Mesendoderm (in vitro differentiated cells): Measurements from ENCODE around the gene PLIN1.

Experiments
- DNase-seq: peaks from one replicate; pipeline ENCODE4 v3.0.0; 2013
- H2AK5ac ChIP-seq: 2 replicates; pipeline ENCODE4 v1.6.1; 2013; ENCODE audit warnings: low read length, inconsistent platforms
- H2BK120ac ChIP-seq: 2 replicates; pipeline ENCODE4 v1.6.1; 2013; ENCODE audit warnings: low read depth, mild to moderate bottlenecking, low read length, moderate library complexity, mixed read lengths
- H2BK15ac ChIP-seq: replicated peaks from 2 replicates; pipeline ENCODE4 v1.6.1; 2013; ENCODE audit warnings: low read depth, mild to moderate bottlenecking, moderate library complexity
- H2BK5ac ChIP-seq: 2 replicates; pipeline ENCODE4 v1.6.1; 2013; ENCODE audit warnings: low read length, inconsistent platforms
- H3K18ac ChIP-seq: 2 replicates; pipeline ENCODE4 v1.6.1; 2013; ENCODE audit warnings: mild to moderate bottlenecking, low read length, mixed read lengths
- H3K23ac ChIP-seq: one replicate; pipeline ENCODE4 v1.6.1; 2013; ENCODE audit warnings: low read length
- H3K27ac ChIP-seq: 2 replicates; pipeline ENCODE4 v1.5.1; 2013; ENCODE audit warnings: low read depth, mild to moderate bottlenecking, inconsistent platforms, low read length, moderate library complexity
- H3K27me3 ChIP-seq: 2 replicates; pipeline ENCODE4 v1.6.1; 2013; ENCODE audit warnings: low read length, control low read depth, mild to moderate bottlenecking, inconsistent platforms; ENCODE audit not compliant: insufficient read depth, poor library complexity
- H3K36me3 ChIP-seq: 2 replicates; pipeline ENCODE4 v1.6.1; 2013; ENCODE audit warnings: low read length, inconsistent platforms; ENCODE audit not compliant: control insufficient read depth, insufficient read depth
- H3K4ac ChIP-seq: one replicate; pipeline ENCODE4 v1.6.1; 2013; ENCODE audit warnings: low read depth, mild to moderate bottlenecking, low read length, moderate library complexity
- H3K4me1 ChIP-seq: 2 replicates; pipeline ENCODE4 v1.6.1; 2013; ENCODE audit warnings: low read depth, low read length, inconsistent platforms; ENCODE audit not compliant: control insufficient read depth
- H3K4me2 ChIP-seq: 2 replicates; pipeline ENCODE4 v1.6.1; 2013; ENCODE audit warnings: low read length
- H3K4me3 ChIP-seq: 2 replicates; pipeline ENCODE4 v1.5.1; 2013; ENCODE audit warnings: mild to moderate bottlenecking, low read length
- H3K56ac ChIP-seq: one replicate; pipeline ENCODE4 v1.6.1; 2013; ENCODE audit warnings: low read length
- H3K79me1 ChIP-seq: 2 replicates; pipeline ENCODE4 v1.6.1; 2013; ENCODE audit warnings: low read length, inconsistent platforms
- H3K79me2 ChIP-seq: 2 replicates; pipeline ENCODE4 v1.6.1; 2013; ENCODE audit warnings: mild to moderate bottlenecking, low read length; ENCODE audit not compliant: control insufficient read depth, insufficient read depth
- H3K9ac ChIP-seq: 2 replicates; pipeline ENCODE4 v1.6.1; 2013; ENCODE audit warnings: low read length, inconsistent platforms
- H4K5ac ChIP-seq: one replicate; pipeline ENCODE4 v1.6.1; 2013; ENCODE audit warnings: low read length
- H4K8ac ChIP-seq: one replicate; pipeline ENCODE4 v1.6.1; 2013; ENCODE audit warnings: low read depth, mild to moderate bottlenecking, control low read depth, low read length, moderate library complexity
- WGBS: extraction: QIAGEN DNeasy Blood & Tissue Kit; methylation state at CpG from one replicate; pipeline ENCODE4 v1.1.7; 2013; ENCODE audit warnings: low lambda C conversion rate, missing lambda C conversion rate; ENCODE audit not compliant: insufficient coverage; ENCODE audit errors: extremely low coverage; 5-methylcytosine and 5-hydroxymethylcytosine counted together

Gene PLIN1

GRCh38 chr15:89707577-89707976 lies 28.4 kb upstream of the PLIN1 start:
- WGBS, result no CpG with 5 or more reads among the region's 1 CpG

GRCh38 chr15:89704411-89704810 lies 25.2 kb upstream of the PLIN1 start:
- H4K8ac ChIP-seq, result no peak overlapping the region
- no peak overlapping the region for H3K4ac ChIP-seq
- H2BK15ac ChIP-seq, result no peak overlapping the region
- no peaks in the 10 kb centered on the region for H3K79me2 ChIP-seq
- peaks cover 2% of the 10 kb centered on the region for H3K27me3 ChIP-seq
- H3K4me2 ChIP-seq, result no peak overlapping the region
- H3K4me3 ChIP-seq, result no peak overlapping the region
- no peak overlapping the region for H4K5ac ChIP-seq
- H3K56ac ChIP-seq, result no peak overlapping the region
- DNase-seq, result no peak
- H3K9ac ChIP-seq, result no peak overlapping the region
- H3K18ac ChIP-seq, result no peak overlapping the region
- no peak overlapping the region for H2BK5ac ChIP-seq
- no peaks in the 10 kb centered on the region for H3K36me3 ChIP-seq
- H3K4me1 ChIP-seq, result no peaks in the 10 kb centered on the region
- no peak overlapping the region for H3K23ac ChIP-seq
- no peak overlapping the region for H2AK5ac ChIP-seq
- no peaks in the 10 kb centered on the region for H3K79me1 ChIP-seq
- H2BK120ac ChIP-seq, result no peak overlapping the region
- no peak overlapping the region for H3K27ac ChIP-seq

More at GRCh38 chr15:89707577-89707976, 28.4 kb upstream of the PLIN1 start:
- peaks cover 2% of the 10 kb centered on the region for H3K27me3 ChIP-seq
- H3K4ac ChIP-seq, result no peak overlapping the region
- no peaks in the 10 kb centered on the region for H3K36me3 ChIP-seq
- no peak overlapping the region for H2BK5ac ChIP-seq
- no peak overlapping the region for H3K56ac ChIP-seq
- no peak overlapping the region for H2BK15ac ChIP-seq
- no peak overlapping the region for H3K23ac ChIP-seq
- H4K8ac ChIP-seq, result no peak overlapping the region
- H3K79me2 ChIP-seq, result no peaks in the 10 kb centered on the region
- H3K9ac ChIP-seq, result no peak overlapping the region
- H3K27ac ChIP-seq, result no peak overlapping the region
- no peaks in the 10 kb centered on the region for H3K79me1 ChIP-seq
- H3K4me1 ChIP-seq, result no peaks in the 10 kb centered on the region
- no peak for DNase-seq
- H3K4me2 ChIP-seq, result no peak overlapping the region
- H3K18ac ChIP-seq, result no peak overlapping the region
- H2BK120ac ChIP-seq, result no peak overlapping the region
- no peak overlapping the region for H4K5ac ChIP-seq
- no peak overlapping the region for H3K4me3 ChIP-seq
- H2AK5ac ChIP-seq, result no peak overlapping the region

- no peak overlapping the region for H2BK120ac ChIP-seq
- H3K23ac ChIP-seq, result no peak overlapping the region
- WGBS, result no CpG with 5 or more reads among the region's 1 CpG
- H3K36me3 ChIP-seq, result no peaks in the 10 kb centered on the region
- no peak overlapping the region for H3K4ac ChIP-seq
- no peak overlapping the region for H2BK5ac ChIP-seq
- H4K8ac ChIP-seq, result no peak overlapping the region
- no peak overlapping the region for H3K4me3 ChIP-seq
- no peak overlapping the region for H3K9ac ChIP-seq
- H3K56ac ChIP-seq, result no peak overlapping the region
- DNase-seq, result no peak
- no peak overlapping the region for H2BK15ac ChIP-seq
- no peak overlapping the region for H2AK5ac ChIP-seq
- no peak overlapping the region for H3K18ac ChIP-seq
- H3K27ac ChIP-seq, result no peak overlapping the region
- H3K27me3 ChIP-seq, result no peaks in the 10 kb centered on the region
- no peaks in the 10 kb centered on the region for H3K79me2 ChIP-seq
- no peaks in the 10 kb centered on the region for H3K79me1 ChIP-seq
- no peak overlapping the region for H4K5ac ChIP-seq
- peaks cover 2% of the 10 kb centered on the region for H3K4me1 ChIP-seq
- H3K4me2 ChIP-seq, result no peak overlapping the region
These were observed 16.0 kb upstream of the PLIN1 start for GRCh38 chr15:89695198-89695597.

- no peak overlapping the region for H2AK5ac ChIP-seq
- H3K9ac ChIP-seq, result no peak overlapping the region
- H2BK120ac ChIP-seq, result no peak overlapping the region
- no peak overlapping the region for H3K18ac ChIP-seq
- no peak overlapping the region for H3K56ac ChIP-seq
- no peak overlapping the region for H3K4ac ChIP-seq
- no peak overlapping the region for H4K5ac ChIP-seq
- no peak overlapping the region for H3K4me2 ChIP-seq
- no peaks in the 10 kb centered on the region for H3K36me3 ChIP-seq
- H3K4me3 ChIP-seq, result no peak overlapping the region
- no CpG with 5 or more reads among the region's 1 CpG for WGBS
- H3K79me1 ChIP-seq, result no peaks in the 10 kb centered on the region
- no peak for DNase-seq
- no peak overlapping the region for H4K8ac ChIP-seq
- no peaks in the 10 kb centered on the region for H3K79me2 ChIP-seq
- H3K4me1 ChIP-seq, result peaks cover 2% of the 10 kb centered on the region
- no peak overlapping the region for H3K23ac ChIP-seq
- H2BK15ac ChIP-seq, result no peak overlapping the region
- no peak overlapping the region for H2BK5ac ChIP-seq
- H3K27ac ChIP-seq, result no peak overlapping the region
- H3K27me3 ChIP-seq, result no peaks in the 10 kb centered on the region
These were observed 14.5 kb upstream of the PLIN1 start for GRCh38 chr15:89693696-89694095.

GRCh38 chr15:89693091-89693490 lies 13.9 kb upstream of the PLIN1 start:
- Histone ChIP-seq H3K4me2 (no peak overlapping the region), H4K5ac (no peak overlapping the region), H4K8ac (no peak overlapping the region), H3K4ac (no peak overlapping the region), H2BK120ac (no peak overlapping the region), H3K4me3 (no peak overlapping the region), H3K9ac (no peak overlapping the region), H3K27ac (no peak overlapping the region), H3K79me2 (no peaks in the 10 kb centered on the region), H3K36me3 (no peaks in the 10 kb centered on the region), H3K56ac (no peak overlapping the region), H2AK5ac (no peak overlapping the region), H3K27me3 (no peaks in the 10 kb centered on the region), H3K23ac (no peak overlapping the region), H3K79me1 (no peaks in the 10 kb centered on the region), H3K4me1 (peaks cover 2% of the 10 kb centered on the region), H2BK15ac (no peak overlapping the region), H3K18ac (no peak overlapping the region), H2BK5ac (no peak overlapping the region)
- DNase-seq, result no peak
- no CpG with 5 or more reads among the region's 2 CpGs for whole genome bisulfite sequencing
